OCI-LY1 (cell line): ENCODE measurements around the gene TBL1X.
A peak's percentile ranks its signal among the peaks of the same experiment; 100 is the strongest.

Source experiments
- H2AFZ ChIP-seq: fragments of 200-600 bp; sonication (generic), shearing (Covaris generic); 2 replicates; pipeline ENCODE4 v1.6.0; 2014; ENCODE audit warnings: antibody characterized with exemption, mild to moderate bottlenecking, low read length
- H3F3A ChIP-seq: fragments of 200-600 bp; sonication (generic), shearing (Covaris generic); 2 replicates; pipeline ENCODE4 v1.6.0; 2014; ENCODE audit warnings: mild to moderate bottlenecking, antibody characterized with exemption, low read length, moderate library complexity; ENCODE audit not compliant: insufficient read depth
- H3K27ac ChIP-seq: fragments of 200-600 bp; sonication (generic); 2 replicates; pipeline ENCODE4 v1.5.1; 2014; ENCODE audit warnings: low read length, mixed run types, mild to moderate bottlenecking, low read depth; ENCODE audit not compliant: poor library complexity, severe bottlenecking
- H3K27me3 ChIP-seq: fragments of 200-600 bp; sonication (generic); 2 replicates; pipeline ENCODE4 v1.6.0; 2014; ENCODE audit warnings: antibody characterized with exemption, mild to moderate bottlenecking, low read length, moderate library complexity; ENCODE audit not compliant: insufficient read depth
- H3K36me3 ChIP-seq: fragments of 200-600 bp; sonication (generic); 2 replicates; pipeline ENCODE4 v1.6.1; 2014; ENCODE audit warnings: mild to moderate bottlenecking, antibody characterized with exemption, low read length, moderate library complexity, mixed read lengths; ENCODE audit not compliant: insufficient read depth
- H3K4me1 ChIP-seq: fragments of 200-600 bp; sonication (generic); 2 replicates; pipeline ENCODE4 v1.5.1; 2014; ENCODE audit warnings: mild to moderate bottlenecking, low read length, moderate library complexity; ENCODE audit not compliant: insufficient read depth, severe bottlenecking
- H3K4me2 ChIP-seq: fragments of 200-600 bp; sonication (generic), shearing (Covaris generic); 2 replicates; pipeline ENCODE4 v1.6.1; 2014; ENCODE audit warnings: low read length
- H3K4me3 ChIP-seq: fragments of 200-600 bp; sonication (generic); 2 replicates; pipeline ENCODE4 v1.5.1; 2014; ENCODE audit warnings: low read length, low read depth, mild to moderate bottlenecking, mixed read lengths; ENCODE audit not compliant: poor library complexity, severe bottlenecking
- H3K79me2 ChIP-seq: fragments of 200-600 bp; shearing (Covaris generic); 2 replicates; pipeline ENCODE4 v1.6.1; 2016; ENCODE audit warnings: mixed run types, low read length, mixed read lengths; ENCODE audit not compliant: insufficient read depth
- H3K9ac ChIP-seq: fragments of 200-600 bp; sonication (generic), shearing (Covaris generic); 2 replicates; pipeline ENCODE4 v1.6.1; 2014; ENCODE audit warnings: mild to moderate bottlenecking, low read length, mixed read lengths
- H3K9me2 ChIP-seq: fragments of 200-600 bp; sonication (generic), shearing (Covaris generic); 2 replicates; pipeline ENCODE4 v1.6.1; 2014; ENCODE audit warnings: low read depth, mild to moderate bottlenecking, low read length, mixed read lengths
- H3K9me3 ChIP-seq: fragments of 200-600 bp; shearing (Covaris generic); 2 replicates; pipeline ENCODE4 v1.6.1; 2014; ENCODE audit warnings: low read length, mixed read lengths
- H4K20me1 ChIP-seq: fragments of 200-600 bp; sonication (generic), shearing (Covaris generic); 2 replicates; pipeline ENCODE4 v1.6.0; 2016; ENCODE audit warnings: mild to moderate bottlenecking, low read length; ENCODE audit not compliant: insufficient read depth
- CTCF ChIP-seq: fragments of 200-600 bp; sonication (generic), shearing (Covaris generic); IDR thresholded peaks from 2 replicates; pipeline ENCODE4 v1.5.1; 2017; ENCODE audit warnings: mild to moderate bottlenecking, antibody characterized with exemption, low read length, moderate library complexity, mixed read lengths
- EZH2 ChIP-seq: fragments of 200-600 bp; sonication (generic), shearing (Covaris generic); IDR thresholded peaks from 2 replicates; pipeline ENCODE4 v1.8.0; 2017; ENCODE audit warnings: borderline replicate concordance, mixed run types, mild to moderate bottlenecking, antibody characterized with exemption, low read length, moderate library complexity, mixed read lengths

TBL1X gene

DNA sequence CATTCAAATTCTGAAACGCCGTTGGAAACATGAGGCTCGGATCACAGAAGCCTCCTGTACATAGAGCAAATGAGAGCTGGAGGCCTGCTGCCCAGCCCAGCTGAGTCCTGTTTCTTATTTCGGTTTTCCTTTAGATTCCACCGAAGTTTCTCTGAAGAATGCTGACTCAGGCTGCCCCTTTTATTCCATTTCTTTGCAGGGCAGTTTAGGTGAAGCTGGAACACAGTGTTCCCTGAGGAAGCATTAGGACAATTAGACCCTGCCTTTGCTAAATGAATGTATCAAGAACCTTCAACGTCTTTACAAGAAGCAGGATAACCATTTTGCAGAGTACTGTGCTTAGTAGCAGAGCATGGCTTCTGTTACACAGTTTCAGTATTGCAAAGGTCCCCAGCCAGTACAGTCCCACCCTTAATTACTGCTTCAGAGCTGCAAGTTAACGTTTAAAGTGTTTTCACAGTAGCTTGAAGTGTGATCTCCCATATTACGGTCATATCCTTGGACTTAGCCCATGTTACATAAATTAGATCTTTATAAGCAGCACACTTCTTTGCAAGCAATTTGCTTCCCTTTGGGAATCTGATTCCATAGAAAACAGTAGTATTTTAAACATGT is 117.0 kb downstream of the TBL1X start:
- TF ChIP-seq CTCF (no peak), EZH2 (no peak)
- Histone ChIP-seq H3K9me2 (no peaks in the 10 kb centered on the region), H2AFZ (no peak overlapping the region), H4K20me1 (no peaks in the 10 kb centered on the region), H3K9me3 (no peaks in the 10 kb centered on the region), H3K79me2 (0 out of 2 replicates have a peak, but pooled peaks cover 3% of the 10 kb centered on the region), H3K27me3 (no peaks in the 10 kb centered on the region), H3K4me1 (peaks cover 45% of the 10 kb centered on the region), H3K4me3 (no peak overlapping the region), H3K4me2 (no peak overlapping the region), H3F3A (no peaks in the 10 kb centered on the region), H3K36me3 (no peaks in the 10 kb centered on the region), H3K27ac (no peak overlapping the region), H3K9ac (no peak overlapping the region)

DNA sequence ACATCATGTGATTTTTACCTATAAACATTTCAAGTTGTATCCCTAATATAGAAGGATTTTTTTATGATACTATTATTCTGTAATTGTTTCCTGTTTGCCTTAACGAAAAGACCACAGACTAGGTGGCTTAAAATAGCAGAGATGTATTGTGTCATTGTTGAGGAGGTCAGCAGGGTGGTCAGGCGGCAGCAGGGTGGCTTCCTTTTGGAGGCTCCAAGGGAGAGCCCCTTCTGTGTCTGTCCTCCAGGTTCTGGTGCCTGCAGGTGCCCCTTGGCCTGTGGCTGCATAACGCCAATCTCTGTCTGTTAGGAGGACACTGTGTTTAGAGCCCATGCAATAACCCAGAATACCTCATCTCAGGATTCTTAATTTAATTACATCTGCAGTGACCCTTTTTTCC is 118.1 kb downstream of the TBL1X start:
- Histone ChIP-seq H3K79me2 (0 out of 2 replicates have a peak, but pooled peaks cover 3% of the 10 kb centered on the region), H3K4me1 (peaks cover 55% of the 10 kb centered on the region), H3K36me3 (no peaks in the 10 kb centered on the region), H3K27ac (no peak overlapping the region), H3K4me2 (no peak overlapping the region), H4K20me1 (no peaks in the 10 kb centered on the region), H3F3A (no peaks in the 10 kb centered on the region), H3K9me3 (no peaks in the 10 kb centered on the region), H3K4me3 (no peak overlapping the region), H2AFZ (no peak overlapping the region), H3K9me2 (no peaks in the 10 kb centered on the region), H3K9ac (no peak overlapping the region), H3K27me3 (no peaks in the 10 kb centered on the region)
- TF ChIP-seq EZH2 (no peak), CTCF (no peak)

- peak overlapping the region; percentile 10 for H3K4me3 ChIP-seq
- no peak overlapping the region for H2AFZ ChIP-seq
- H3F3A ChIP-seq = no peaks in the 10 kb centered on the region
- no peaks in the 10 kb centered on the region for H4K20me1 ChIP-seq
- no peaks in the 10 kb centered on the region for H3K9me2 ChIP-seq
- TF ChIP-seq EZH2 = no peak
- TF ChIP-seq CTCF = no peak
- 0 out of 2 replicates have a peak, but pooled peaks cover 2% of the 10 kb centered on the region for H3K79me2 ChIP-seq
- H3K27ac ChIP-seq = peak overlapping the region; percentile 43
- H3K4me1 ChIP-seq = peaks cover 56% of the 10 kb centered on the region
- H3K27me3 ChIP-seq = no peaks in the 10 kb centered on the region
- H3K9ac ChIP-seq = no peak overlapping the region
- H3K36me3 ChIP-seq = no peaks in the 10 kb centered on the region
- H3K4me2 ChIP-seq = no peak overlapping the region; the same call in 1 of the 2 replicates
- H3K9me3 ChIP-seq = no peaks in the 10 kb centered on the region
Measured at GRCh38 chrX:9586992-9587392, 122.1 kb downstream of the TBL1X start.
